Neural progenitor cell (in vitro differentiated cells): Measurements from ENCODE around the gene BCAM.
A peak's percentile ranks its signal among the peaks of the same experiment; 100 is the strongest.

Source experiments
- CTCF ChIP-seq: fragments of 200-600 bp; sonication (generic); IDR thresholded peaks from 2 replicates; pipeline ENCODE4 v1.5.1; 2017; ENCODE audit warnings: antibody characterized with exemption, mild to moderate bottlenecking
- EZH2phosphoT487 ChIP-seq: fragments of 200-600 bp; sonication (generic); IDR thresholded peaks from 2 replicates; pipeline ENCODE4 v1.6.1; 2017; ENCODE audit warnings: antibody characterized with exemption

- TF ChIP-seq CTCF: peak; percentile 35
- TF ChIP-seq EZH2phosphoT487: no peak
Observed at GRCh38 chr19:44777715-44778347, 31.1 kb upstream of the BCAM start, which contains the start of gene CBLC.
